Heart left ventricle (tissue), 16 donors: ENCODE results near the gene TGFBR1. TPM values are rescaled to one million over a fixed set of nuclear protein-coding genes. Genes with fewer than 3 reads are reported as not detected.

Experiments
- ATAC-seq, 4 donors: fragments of 200-7000 bp; cut with Tn5 transposase; one replicate each; pipeline ENCODE4 v1.9.1; 2020 to 2022; ENCODE audit warnings: moderate library complexity in 4 of 4, mild to moderate bottlenecking in 3 of 4, moderate number of reproducible peaks in 1 of 4
- DNase-seq, 5 donors: peaks; one replicate each; pipeline ENCODE4 v3.0.0-alpha.2; 2020
- H3K27ac ChIP-seq, 12 donors: fragments of 200-600 bp; sonication (generic) in 4 of 12; one replicate each; pipeline versions ENCODE4 v1.5.0 to v1.8.0; 2016 to 2022; ENCODE audit warnings: mild to moderate bottlenecking in 2 of 12
- H3K27me3 ChIP-seq, 9 donors: fragments of 200-600 bp; sonication (generic) in 2 of 9; one replicate each; pipeline versions ENCODE4 v1.5.1 to v1.8.0; 2016 to 2022; ENCODE audit warnings: mild to moderate bottlenecking in 3 of 9
- H3K36me3 ChIP-seq, 9 donors: fragments of 200-600 bp; sonication (generic) in 2 of 9; one replicate each; pipeline versions ENCODE4 v1.5.0 to v1.8.0; 2018 to 2022; ENCODE audit warnings: mild to moderate bottlenecking in 2 of 9
- H3K4me1 ChIP-seq, 12 donors: fragments of 200-600 bp; sonication (generic) in 4 of 12; one replicate each; pipeline versions ENCODE4 v1.5.0 to v1.8.0; 2016 to 2022; ENCODE audit warnings: mild to moderate bottlenecking in 3 of 12
- H3K4me3 ChIP-seq, 12 donors: fragments of 200-600 bp; sonication (generic) in 4 of 12; one replicate each; pipeline versions ENCODE4 v1.5.0 to v1.8.0; 2017 to 2022; ENCODE audit warnings: mild to moderate bottlenecking in 9 of 12, moderate library complexity in 4 of 12
- H3K9me3 ChIP-seq, 12 donors: fragments of 200-600 bp; sonication (generic) in 4 of 12; one replicate each; pipeline versions ENCODE4 v1.5.0 to v1.8.0; 2016 to 2022; ENCODE audit warnings: mild to moderate bottlenecking in 1 of 12
- CTCF ChIP-seq, 12 donors: fragments of 200-600 bp; sonication (generic) in 4 of 12; IDR thresholded peaks; one replicate each; pipeline versions ENCODE4 v1.5.0 to v1.8.0; 2018 to 2022; ENCODE audit warnings: antibody characterized with exemption in 12 of 12, mild to moderate bottlenecking in 5 of 12
- POLR2A ChIP-seq, 2 donors: fragments of 450-650 bp; IDR thresholded peaks; one replicate each; pipeline ENCODE4 v1.6.1; 2017; ENCODE audit warnings: antibody characterized with exemption in 2 of 2, mild to moderate bottlenecking in 2 of 2, moderate library complexity in 2 of 2
- WGBS, 4 donors: extraction: QIAGEN DNeasy Blood & Tissue Kit in 2 of 4; methylation state at CpG; one replicate each; pipeline versions ENCODE4 v1.1.5 to v1.1.7; 2013 to 2018; 5-methylcytosine and 5-hydroxymethylcytosine counted together
- intact Hi-C, 10 donors: fragments of 100-400 bp; cut with DNase I; formaldehyde crosslinking; loops; one replicate each; pipeline versions ENCODE4 v1.11.1 to v1.14.2; 2022
- polyA plus RNA-seq, 2 donors: library from polyadenylated mRNA; stranded (reverse); fragments of 200-250 nt; gene quantifications; one replicate each; pipeline ENCODE4 v1.2.3, GENCODE V29; 2013
- total RNA-seq, 9 donors: library from RNA; depleted of rRNA in 2 of 9; stranded (reverse); fragments of >200 nt in 2 of 9; fragmentation: NEBNext Ultra II Directional in 3 of 9; extraction: Animal tissue kit (Norgen Biotek cat#: 25700) in 3 of 9; gene quantifications; one replicate each; pipeline versions ENCODE4 v1.1.0 to v1.2.4, GENCODE V29; 2016 to 2023
- donor health status: ischemic (EF 13 %, LVEDD 7.1; RV severe dilation, severe dysfunction).
- donor health status: healthy with polysubstance abuse.
- donor health status: DM: no; HTN: yes; CAD: no.
- donor health status: DM: no; HTN: no; CAD: no.
- donor health status: ischemic (EF 25% LVEDD 6.9; RV normal size, moderate dysfunction).
- donor health status: ischemic (EF 25% LVEDD 5.7; RV mildly dilated, moderate dysfunction).
- donor health status: healthy.
- donor health status: DM: yes; HTN: yes; CAD: no.
- donor health status: ischemic (EF 35%, LVEDD 5.7; RV mildly dilated, moderate dysfunction).
- donor health status: nonischemic (EF 11% LVEDD 7.7; RV severe dilation, severe dysfunction).
- donor health status: DM: yes; HTN: yes; CAD: no.
- donor health status: PGD.
- donor health status: ischemic (EF 29% LVEDD 5.4; RV normal size, mild dysfunction).
- donor health status: nonischemic (EF 23%, LVEDD 6.1; RV moderate dilation, normal function).

TGFBR1 gene
- total and polyA plus RNA-seq, 11 donors: 3.8 to 41.0 (median 13.8) TPM

GRCh38 chr9:99141849-99142248, 36.9 kb downstream of the TGFBR1 start:
- TF ChIP-seq CTCF (IDR thresholded peaks at IDR 0.05) (no peak), POLR2A (IDR thresholded peaks at IDR 0.05) (no peak)
- Histone ChIP-seq H3K27ac (peak overlapping the region in 1 of 12 donors; percentile 48), H3K9me3 (no peaks in the 10 kb centered on the region), H3K36me3 (peaks cover 0 to 93% (median 74%) of the 10 kb centered on the region in 9 donors), H3K4me1 (peaks cover 0 to 37% (median 7%) of the 10 kb centered on the region in 12 donors), H3K27me3 (no peaks in the 10 kb centered on the region), H3K4me3 (no peak overlapping the region)
- no peak for ATAC-seq
- intact Hi-C loops: loop anchor here in 9 of 10 donors (2.0 to 5.0 kb wide), 7 partner anchors 140 to 295 kb away; no protein-coding TSS in a partner anchor
- DNase-seq: no peak
- WGBS, 4 donors: 79 to 83% (median 82%) methylated on average over 5 of the region's 5 CpGs

- TF ChIP-seq CTCF (IDR thresholded peaks at IDR 0.05): no peak
- TF ChIP-seq POLR2A (IDR thresholded peaks at IDR 0.05): no peak
- peak overlapping the region in 1 of 12 donors; percentile 48 for H3K27ac ChIP-seq
- DNase-seq (no peak), ATAC-seq (no peak)
- no peaks in the 10 kb centered on the region for H3K9me3 ChIP-seq
- intact Hi-C loops: loop anchor here in 7 of 10 donors (5.0 kb wide), 4 partner anchors 140 to 295 kb away; no protein-coding TSS in a partner anchor
- WGBS, 4 donors: 85 to 98% (median 92%) methylated on average over 4 of the region's 4 CpGs
- peaks cover 0 to 93% (median 79%) of the 10 kb centered on the region in 9 donors for H3K36me3 ChIP-seq
- H3K4me3 ChIP-seq: no peak overlapping the region
- peaks cover 0 to 33% (median 8%) of the 10 kb centered on the region in 12 donors for H3K4me1 ChIP-seq
- no peaks in the 10 kb centered on the region for H3K27me3 ChIP-seq
Observed at GRCh38 chr9:99142275-99142674, 37.4 kb downstream of the TGFBR1 start.

GRCh38 chr9:99143655-99144054, 38.7 kb downstream of the TGFBR1 start:
- H3K27me3 ChIP-seq: no peaks in the 10 kb centered on the region
- no peaks in the 10 kb centered on the region for H3K9me3 ChIP-seq
- H3K4me3 ChIP-seq: no peak overlapping the region
- WGBS, 4 donors: 94 to 97% (median 96%) methylated on average over 3 of the region's 3 CpGs
- H3K36me3 ChIP-seq: peaks cover 0 to 93% (median 80%) of the 10 kb centered on the region in 9 donors
- H3K27ac ChIP-seq: no peak overlapping the region
- H3K4me1 ChIP-seq: peaks cover 0 to 19% (median 9%) of the 10 kb centered on the region in 12 donors
- ATAC-seq (no peak), DNase-seq (no peak)
- intact Hi-C loops: loop anchor here in 7 of 10 donors (5.0 kb wide), 4 partner anchors 141 to 296 kb away; no protein-coding TSS in a partner anchor
- TF ChIP-seq POLR2A (IDR thresholded peaks at IDR 0.05) (no peak), CTCF (IDR thresholded peaks at IDR 0.05) (no peak)

- intact Hi-C loops: loop anchor here in 7 of 10 donors (5.0 kb wide), 5 partner anchors 143 to 298 kb away; no protein-coding TSS in a partner anchor
- ATAC-seq (no peak), DNase-seq (no peak)
- H3K27ac ChIP-seq: no peak overlapping the region
- H3K9me3 ChIP-seq: no peaks in the 10 kb centered on the region
- WGBS, 4 donors: 83 to 91% (median 87%) methylated on average over 4 of the region's 4 CpGs
- no peaks in the 10 kb centered on the region for H3K27me3 ChIP-seq
- H3K4me1 ChIP-seq: peaks cover 0 to 18% (median 6%) of the 10 kb centered on the region in 12 donors
- H3K4me3 ChIP-seq: no peak overlapping the region
- TF ChIP-seq POLR2A (IDR thresholded peaks at IDR 0.05) (no peak), CTCF (IDR thresholded peaks at IDR 0.05) (no peak)
- H3K36me3 ChIP-seq: peaks cover 0 to 94% (median 85%) of the 10 kb centered on the region in 9 donors
Observed at GRCh38 chr9:99144966-99145365, 40.1 kb downstream of the TGFBR1 start.
